Measurements from ENCODE around the gene MCCC1.
"Not testable (repeated sequence)": the region's sequence is repeated elsewhere in the genome, so short reads cannot be mapped to it uniquely, and the experiment has no call there.

MCCC1 gene

DNA sequence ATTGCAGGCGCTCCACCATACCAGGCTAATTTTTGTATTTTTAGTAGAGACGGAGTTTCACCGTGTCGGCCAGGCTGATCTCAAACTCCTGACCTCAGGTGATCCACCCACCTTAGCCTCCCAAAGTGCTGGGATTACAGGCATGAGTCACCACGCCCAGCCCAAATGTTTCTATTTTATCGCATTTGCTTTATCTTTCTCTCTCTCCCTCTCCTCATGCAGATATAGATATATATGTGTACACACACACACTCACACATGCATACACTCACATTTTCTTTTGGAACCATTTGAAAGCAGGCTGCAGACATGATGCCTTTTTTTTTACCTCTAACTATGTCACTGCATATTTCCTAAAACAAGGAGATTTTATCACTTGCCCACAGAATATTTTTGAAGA, 7.3 kb upstream of the MCCC1 start:
- in situ Hi-C loops (cut with MboI; ENCODE audit: low sequenced_read_pairs): no loop called here

DNA sequence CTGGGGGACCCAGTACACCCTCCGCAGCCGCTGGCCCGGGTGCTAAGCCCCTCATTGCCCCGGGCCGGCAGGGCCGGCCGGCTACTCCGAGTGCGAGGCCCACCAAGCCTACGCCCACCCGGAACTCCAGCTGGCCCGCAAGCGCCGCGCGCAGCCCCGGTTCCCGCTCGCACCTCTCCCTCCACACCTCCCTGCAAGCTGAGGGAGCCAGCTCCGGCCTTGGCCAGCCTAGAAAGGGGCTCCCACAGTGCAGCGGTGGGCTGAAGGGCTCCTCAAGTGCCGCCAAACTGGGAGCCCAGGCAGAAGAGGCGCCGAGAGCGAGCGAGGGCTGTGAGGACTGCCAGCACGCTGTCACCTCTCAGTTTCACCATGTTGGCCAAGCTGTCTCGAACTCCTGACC, 4.7 kb upstream of the MCCC1 start:
- in situ Hi-C loops (cut with MboI; ENCODE audit: low sequenced_read_pairs): not testable (repeated sequence)

DNA sequence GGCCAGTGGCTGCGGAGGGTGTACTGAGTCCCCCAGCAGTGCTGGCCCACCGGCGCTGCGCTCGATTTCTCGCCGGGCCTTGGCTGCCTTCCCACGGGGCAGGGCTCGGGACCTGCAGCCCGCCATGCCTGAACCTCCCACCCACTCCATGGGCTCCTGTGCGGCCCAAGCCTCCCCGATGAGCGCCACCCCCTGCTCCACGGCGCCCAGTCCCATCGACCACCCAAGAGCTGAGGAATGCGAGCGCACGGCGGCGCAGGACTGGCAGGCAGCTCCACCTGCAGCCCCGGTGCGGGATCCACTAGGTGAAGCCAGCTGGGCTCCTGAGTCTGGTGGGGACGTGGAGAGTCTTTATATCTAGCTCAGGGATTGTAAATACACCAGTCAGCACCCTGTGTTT, 1.7 kb upstream of the MCCC1 start:
- in situ Hi-C loops (cut with MboI; ENCODE audit: low sequenced_read_pairs): not testable (repeated sequence)

DNA sequence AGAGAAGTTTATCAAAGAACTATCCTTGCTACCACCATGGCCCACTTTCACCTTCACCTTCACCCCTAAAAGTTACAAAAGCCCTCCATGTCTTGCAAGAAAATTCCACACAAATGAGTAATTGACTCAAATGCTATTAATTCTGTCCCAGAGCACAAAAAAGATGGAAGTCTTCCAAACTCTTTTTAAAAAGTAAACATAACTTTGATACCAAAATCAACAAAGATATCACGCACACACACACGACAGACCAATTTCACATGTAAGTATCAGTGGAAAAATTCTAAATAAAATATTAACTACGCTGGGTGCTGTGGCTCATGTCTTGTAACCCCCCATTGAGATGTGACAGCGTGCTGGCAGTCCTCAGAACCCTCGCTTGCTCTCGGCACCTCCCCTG, 1.1 kb upstream of the MCCC1 start:
- in situ Hi-C loops (cut with MboI; ENCODE audit: low sequenced_read_pairs): no loop called here

DNA sequence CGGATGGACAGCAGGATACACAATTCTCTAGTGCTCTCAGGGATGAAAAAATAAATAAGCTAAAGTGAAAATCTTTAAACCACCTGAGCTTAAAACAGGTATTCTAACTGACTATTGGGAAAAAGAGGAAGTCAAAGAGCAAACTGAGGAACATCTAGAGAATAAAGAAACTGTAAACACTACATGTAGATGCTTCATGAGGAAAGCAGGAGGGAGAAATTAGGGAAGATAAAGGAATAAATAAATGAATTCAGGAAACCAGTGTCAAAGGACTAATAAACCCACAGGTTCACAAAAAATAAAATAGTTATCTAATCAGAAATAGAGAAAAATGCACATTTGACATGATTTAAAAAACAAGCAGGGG, 525 bp upstream of the MCCC1 start:
- in situ Hi-C loops (cut with MboI; ENCODE audit: low sequenced_read_pairs): no loop called here

DNA sequence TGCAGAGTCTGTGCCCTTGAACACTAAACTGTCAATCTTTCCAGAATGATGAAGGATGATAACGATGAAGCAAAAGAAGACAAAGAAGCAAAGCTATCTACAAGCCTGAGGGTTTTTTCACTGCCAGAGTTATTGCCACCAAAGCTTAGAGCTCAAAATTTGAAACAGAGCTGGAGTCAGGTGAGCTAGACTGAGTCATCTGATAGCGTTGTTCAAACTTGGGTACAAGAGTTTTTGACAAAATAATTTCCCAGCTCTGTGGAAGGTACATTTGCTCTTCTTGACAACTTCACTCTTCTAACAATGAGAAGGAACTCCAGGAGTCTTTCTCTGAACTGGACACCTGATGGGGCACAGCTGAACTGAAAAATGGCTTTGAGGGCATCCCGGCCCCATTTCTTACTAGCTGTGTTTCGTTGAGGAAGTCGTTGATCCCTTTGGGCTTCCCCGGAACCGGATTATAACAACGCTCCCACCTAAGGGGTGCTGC, 715 bp downstream of the MCCC1 start:
- in situ Hi-C loops (cut with MboI; ENCODE audit: low sequenced_read_pairs): no loop called here

DNA sequence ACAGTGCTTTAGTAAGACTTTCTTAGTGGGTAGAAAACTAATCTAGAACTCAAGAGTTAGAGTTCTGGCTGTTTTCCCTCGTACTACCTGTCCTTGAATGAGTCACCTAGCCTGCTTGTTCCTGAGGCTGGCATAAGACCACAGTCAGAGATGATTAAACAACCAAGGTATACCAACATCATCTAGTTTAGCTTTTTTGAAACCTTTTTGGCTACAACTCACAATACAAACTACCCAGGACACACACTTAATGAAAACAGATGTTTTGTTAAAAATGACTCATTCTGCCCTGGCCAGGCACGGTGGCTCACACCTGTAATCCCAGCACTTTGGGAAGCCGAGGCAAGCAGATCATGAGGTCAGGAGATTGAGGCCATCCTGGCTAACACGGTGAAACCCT, 4.6 kb downstream of the MCCC1 start:
- in situ Hi-C loops (cut with MboI; ENCODE audit: low sequenced_read_pairs): no loop called here

DNA sequence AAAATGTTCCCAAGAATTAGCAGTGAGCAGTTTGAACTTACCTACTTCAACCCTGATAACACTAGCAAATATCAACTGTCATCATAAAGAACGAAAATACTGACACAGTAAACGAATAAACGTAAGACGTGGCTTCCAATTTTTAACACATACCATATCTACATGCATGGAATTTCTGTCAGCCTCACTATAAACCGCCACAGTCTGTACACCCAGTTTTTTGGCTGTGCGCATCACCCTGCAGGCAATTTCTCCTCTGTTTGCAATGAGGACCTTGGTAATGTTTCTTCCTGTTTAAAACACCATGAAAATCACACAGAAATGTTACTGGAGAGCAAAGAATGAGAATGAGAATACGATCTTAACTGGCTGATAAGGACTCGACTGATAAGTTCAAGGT, 7.0 kb downstream of the MCCC1 start:
- in situ Hi-C loops (cut with MboI; ENCODE audit: low sequenced_read_pairs): no loop called here

DNA sequence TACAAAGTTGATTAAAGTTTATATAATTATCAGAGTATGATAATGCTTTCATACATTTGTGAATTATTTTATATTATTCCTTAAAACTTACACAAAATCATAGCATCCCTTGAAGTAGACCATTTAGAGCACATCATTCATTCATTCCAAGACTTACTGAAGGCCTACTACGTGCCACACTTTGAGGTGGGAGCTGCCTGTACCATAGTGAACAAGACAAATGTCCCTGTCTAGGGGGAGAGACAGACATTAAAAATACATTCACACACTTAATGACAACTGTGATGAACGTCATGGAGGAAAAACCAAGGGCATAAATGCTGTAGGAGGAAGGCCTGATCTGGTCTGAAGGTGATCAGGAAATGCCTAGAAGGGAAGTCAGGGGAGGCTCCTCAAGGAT, 12.1 kb downstream of the MCCC1 start:
- in situ Hi-C loops (cut with MboI; ENCODE audit: low sequenced_read_pairs): no loop called here

DNA sequence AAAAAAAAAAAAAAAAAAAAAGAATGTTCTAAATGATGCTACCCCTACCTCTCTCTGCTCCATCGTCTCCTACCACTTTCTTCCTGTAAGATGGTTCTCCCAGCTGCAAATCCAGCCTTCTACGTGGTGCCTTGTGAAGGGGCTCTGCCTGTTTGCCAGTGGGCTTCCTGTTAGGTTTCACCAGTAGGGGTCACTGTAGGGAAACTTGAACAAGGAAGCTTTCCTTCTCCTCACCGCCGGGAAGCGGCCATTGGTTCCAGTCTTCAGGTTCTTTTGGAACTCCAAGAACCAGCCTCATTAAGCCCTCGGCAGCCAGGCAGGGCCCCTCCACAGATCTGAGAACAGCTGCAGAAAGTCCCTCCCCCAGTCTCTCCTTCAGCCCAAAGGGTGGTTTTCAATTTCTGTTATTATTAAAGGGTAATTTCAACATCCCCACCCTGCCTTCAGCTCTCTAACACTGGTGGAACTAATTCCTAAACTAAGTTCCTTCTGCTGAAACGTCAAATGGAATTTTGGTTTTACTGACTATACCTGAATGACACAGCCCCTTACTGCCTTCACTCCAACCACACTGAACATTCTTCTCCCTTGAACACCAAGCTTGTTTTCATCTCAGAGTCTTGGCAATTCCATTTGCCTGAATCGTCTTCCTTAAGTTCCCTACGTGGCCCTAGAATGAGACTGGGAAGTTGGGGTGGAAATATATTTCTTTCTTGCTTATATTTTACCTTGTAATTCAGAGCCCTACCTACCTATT, 13.5 kb downstream of the MCCC1 start:
- in situ Hi-C loops (cut with MboI; ENCODE audit: low sequenced_read_pairs): no loop called here

DNA sequence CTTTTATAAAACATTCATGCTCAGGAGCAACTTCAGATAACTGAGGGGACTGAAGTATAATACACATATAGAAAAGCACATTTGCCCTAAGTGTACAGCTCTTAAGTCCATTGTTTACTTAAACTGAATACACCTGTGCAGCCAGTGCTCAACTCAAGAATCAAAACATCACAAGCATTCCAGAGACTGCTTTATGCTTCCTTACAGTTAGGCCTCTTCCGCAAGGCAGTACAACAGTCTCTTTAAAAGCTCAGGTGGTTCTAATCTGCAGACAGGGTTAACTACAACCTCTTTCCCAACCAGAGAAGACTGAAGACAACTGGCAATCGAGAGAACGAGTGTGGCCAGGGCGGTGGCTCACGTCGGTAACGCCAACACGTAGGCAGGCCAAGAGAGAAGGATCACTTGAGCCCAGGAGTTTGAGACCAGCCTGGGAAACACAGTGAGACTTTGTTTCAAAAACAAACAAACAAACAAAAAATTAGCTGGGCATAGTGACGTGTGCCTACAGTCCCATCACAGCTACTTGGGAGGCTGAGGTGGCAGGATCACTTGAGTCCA, 16.9 kb downstream of the MCCC1 start:
- in situ Hi-C loops (cut with MboI; ENCODE audit: low sequenced_read_pairs): no loop called here

DNA sequence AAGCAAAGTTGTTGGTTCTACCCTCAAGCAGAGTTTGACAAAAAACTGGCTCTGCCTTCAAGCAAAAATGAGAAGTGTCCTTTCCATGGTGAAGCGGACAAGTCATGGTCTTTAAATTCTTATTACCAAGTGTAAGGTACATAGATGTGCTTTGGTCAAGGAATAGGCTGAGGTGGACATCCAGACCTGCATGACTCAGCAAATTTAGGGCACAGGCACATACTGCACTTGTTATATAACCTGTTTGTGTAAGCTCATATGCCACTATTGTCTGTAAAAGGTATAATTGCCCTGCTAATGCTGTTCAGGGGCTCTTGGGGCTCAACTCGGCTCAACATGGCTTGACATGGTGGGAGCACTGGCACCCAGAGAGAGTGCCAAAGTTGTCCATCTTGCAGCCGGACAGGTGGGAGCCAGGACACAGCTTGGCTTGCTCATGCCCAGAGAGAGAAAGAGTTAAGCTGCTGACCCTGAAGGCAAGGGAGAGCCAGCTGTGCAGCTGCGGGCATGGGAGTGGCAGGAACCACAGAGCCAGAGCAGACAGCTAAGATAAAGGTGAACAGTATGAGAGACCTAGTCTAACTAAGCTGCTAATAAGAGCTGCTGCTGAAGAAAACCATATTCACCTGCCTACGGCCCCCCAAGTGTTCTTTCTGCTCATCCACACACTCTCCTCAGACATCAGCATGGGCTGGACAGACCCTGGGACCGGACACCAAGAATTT, 17.7 kb downstream of the MCCC1 start:
- in situ Hi-C loops (cut with MboI; ENCODE audit: low sequenced_read_pairs): no loop called here

DNA sequence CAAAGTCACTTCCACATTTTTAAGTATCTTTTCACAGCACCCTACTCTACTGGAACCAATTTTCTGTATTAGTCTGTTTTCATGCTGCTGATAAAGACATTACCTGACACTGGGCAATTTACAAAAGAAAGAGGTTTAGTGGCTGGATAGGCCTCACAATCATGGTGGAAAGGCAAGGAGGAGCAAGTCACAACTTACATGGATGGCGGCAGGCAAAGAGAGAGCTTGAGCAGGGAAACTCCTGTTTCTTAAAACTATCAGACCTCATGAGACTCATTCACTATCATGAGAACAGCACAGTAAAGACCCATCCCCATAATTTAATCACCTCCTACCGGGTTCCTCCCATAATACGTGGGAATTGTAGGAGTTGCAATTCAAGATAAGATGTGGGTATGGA, 18.7 kb downstream of the MCCC1 start:
- in situ Hi-C loops (cut with MboI; ENCODE audit: low sequenced_read_pairs): no loop called here

DNA sequence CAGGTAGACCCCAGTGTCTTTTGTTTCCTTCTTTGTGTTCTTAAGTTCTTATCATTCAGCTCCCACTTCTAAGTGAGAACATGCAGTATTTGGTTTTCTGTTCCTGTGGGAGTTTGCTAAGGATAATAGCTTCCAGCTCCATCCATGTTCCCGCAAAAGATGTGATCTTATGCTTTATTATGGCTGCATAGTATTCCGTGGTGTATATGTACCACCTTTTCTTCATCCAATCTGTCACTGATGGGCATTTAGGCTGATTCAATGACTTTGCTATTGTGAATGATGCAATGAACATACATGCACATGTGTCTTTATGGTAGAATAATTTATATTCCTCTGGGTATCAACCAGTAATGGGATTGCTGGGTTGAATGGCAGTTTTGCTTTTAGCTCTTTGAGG, 24.4 kb downstream of the MCCC1 start:
- in situ Hi-C loops (cut with MboI; ENCODE audit: low sequenced_read_pairs): no loop called here

DNA sequence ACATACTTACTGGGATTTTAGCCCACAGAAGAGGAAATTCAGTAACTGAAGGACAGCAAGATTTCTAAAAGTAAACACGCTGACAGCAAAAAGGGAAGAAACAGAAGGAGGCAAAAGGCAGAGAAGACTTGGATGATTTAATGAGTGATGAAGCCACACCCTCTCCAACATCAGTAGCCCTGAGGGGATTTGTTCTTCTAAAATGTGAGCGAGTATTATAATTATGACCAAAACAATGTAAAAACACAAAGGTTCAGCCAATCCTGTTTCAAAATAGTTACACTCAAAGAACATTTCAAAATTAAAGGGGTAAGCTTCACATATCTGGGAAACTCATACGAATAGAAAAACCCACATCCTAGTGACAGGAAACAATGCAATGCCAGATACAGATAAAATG, 25.0 kb downstream of the MCCC1 start:
- in situ Hi-C loops (cut with MboI; ENCODE audit: low sequenced_read_pairs): no loop called here

DNA sequence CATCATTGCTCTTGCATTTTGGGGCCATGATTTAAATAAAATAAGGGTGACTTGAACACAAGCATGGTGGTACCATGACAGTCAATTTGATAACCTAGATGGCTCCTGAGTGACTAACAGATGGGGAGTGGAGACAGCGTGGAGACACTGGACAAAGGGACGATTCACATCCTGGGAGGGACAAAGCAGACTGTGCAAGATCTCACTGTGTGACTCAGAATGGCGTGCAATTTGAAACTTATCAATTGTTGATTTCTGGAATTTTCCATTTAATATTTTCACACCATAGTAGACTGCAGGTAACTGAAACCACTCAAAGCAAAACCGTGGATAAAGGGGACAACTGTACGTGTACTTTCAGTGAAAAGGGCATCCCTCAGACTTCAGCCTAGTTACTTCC, 25.5 kb downstream of the MCCC1 start:
- in situ Hi-C loops (cut with MboI; ENCODE audit: low sequenced_read_pairs): no loop called here

DNA sequence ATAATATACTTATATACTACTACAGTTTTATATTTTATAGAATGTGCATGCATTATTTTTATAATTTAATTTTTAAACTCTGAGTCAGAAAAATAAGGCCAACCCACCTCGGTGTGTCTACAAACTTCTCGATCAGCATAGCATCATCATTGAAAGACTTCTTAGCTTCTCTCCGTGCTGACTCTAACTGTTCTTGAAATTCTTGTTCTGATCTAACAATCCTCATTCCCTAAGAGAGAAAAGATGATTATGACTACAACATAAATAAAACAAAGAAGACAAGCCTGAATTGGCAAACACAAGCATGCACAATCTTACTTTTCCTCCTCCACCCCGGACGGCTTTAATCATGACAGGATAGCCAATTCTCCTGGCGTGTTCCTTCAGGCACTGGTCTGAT, 28.4 kb downstream of the MCCC1 start:
- in situ Hi-C loops (cut with MboI; ENCODE audit: low sequenced_read_pairs): no loop called here

DNA sequence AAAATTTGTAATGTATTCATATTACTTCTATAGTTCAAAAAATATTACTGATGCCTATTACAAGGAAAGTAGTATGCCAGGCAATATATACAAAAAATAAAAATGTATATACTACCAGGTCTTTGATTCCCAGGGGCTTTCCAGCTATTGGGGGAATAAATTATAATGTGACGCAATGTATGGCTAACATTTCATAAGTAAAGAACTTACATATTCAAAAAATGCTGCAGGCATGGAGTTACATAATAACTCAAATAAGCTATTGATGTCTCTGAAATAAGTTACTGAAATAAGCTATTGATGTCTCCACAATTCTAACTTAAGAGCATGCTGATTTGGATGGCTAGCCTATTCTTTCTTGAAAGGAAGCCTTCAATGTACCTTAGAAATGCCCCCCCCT, 30.2 kb downstream of the MCCC1 start:
- in situ Hi-C loops (cut with MboI; ENCODE audit: low sequenced_read_pairs): no loop called here

DNA sequence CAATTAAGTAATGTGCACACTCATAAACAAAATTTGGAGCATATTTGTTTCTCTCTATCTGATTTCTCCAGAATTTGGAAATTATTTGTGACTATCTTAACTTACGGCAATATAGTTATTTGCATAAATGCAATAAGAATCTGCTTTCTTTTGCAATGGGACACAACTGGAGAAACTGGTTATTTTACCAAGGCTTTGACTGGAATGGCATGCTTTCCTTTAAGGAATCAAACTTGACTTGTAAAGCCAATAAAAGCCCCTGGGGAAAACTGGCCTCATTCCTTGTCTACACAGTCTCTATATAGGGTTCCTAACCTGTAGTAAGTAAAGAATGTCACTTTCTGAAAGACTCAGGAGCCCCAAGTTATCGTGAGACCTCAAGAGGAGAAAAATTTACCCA, 32.4 kb downstream of the MCCC1 start:
- in situ Hi-C loops (cut with MboI; ENCODE audit: low sequenced_read_pairs): not testable (repeated sequence)

DNA sequence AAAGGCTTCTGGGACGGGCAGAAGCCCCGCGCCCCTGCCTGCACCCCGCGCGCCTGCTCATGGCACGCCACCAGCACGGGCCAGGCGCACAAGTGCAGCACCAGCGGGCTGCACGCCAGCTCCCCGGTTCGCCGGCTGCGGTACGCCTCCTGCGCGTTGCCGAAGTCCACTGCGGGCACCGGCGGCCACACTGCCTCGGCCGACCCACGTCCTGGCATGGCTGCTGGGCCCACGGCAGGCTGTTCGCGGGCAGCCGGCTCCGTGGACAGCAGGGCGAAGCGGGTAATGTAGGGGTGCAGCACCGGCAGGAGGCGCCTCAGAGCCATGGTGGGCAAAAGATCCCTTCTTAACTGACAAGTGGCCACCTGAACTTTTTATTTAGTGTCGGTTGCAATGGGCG, 34.8 kb downstream of the MCCC1 start:
- in situ Hi-C loops (cut with MboI; ENCODE audit: low sequenced_read_pairs): no loop called here

DNA sequence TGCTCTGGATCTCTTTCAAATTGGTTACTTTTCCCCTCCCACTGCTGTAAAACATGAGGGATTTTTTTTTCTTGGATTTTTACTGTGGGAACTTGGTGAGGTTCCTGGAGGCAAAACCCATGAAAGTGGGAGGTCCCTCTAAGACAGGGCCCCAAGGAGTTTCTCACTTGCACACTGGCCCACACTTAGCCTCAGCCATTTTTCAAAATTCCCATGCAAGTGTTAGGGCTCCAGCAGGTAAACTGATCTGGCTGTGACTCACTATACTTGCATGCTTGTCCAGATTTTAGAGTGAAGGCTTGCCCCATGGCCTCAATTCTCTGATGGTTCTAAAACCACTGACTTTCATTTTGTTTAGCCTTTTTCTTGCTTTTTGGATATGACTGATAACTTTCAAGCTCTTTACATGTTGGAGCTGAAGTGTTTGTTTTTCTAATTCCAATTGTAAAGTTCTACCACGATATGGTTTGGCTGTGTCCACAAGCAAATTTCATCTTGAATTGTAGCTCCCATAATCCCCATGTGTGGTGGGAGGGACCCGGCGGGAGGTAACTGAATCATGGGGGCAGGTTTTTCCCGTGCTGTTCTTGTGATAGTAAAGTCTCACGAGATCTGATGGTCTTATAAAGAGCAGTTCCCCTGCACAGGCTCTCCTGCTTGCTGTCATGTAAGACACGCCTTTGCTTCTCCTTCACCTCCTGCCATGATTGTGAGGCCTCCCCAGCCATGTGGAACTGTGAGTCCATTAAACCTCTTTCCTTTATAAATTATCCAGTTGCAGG, 37.7 kb downstream of the MCCC1 start:
- in situ Hi-C loops (cut with MboI; ENCODE audit: low sequenced_read_pairs): no loop called here

DNA sequence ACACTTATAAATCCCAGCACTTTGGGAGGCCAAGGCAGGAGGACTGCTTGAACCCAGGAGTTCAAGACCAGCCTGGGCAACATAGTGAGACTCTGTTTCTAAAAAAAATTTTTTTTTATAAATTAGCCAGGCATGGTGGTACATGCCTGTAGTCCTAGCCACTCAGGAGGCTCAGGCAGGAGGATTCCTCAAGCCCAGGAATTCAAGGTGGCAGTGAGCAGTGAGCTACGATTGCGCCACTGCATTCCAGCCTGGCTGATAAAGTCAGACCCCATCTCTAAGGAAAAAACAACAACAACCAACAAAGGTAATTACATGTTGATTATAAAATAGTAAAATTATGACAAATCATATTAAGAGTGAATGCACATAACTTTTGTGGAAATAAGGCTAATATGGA, 40.9 kb downstream of the MCCC1 start:
- in situ Hi-C loops (cut with MboI; ENCODE audit: low sequenced_read_pairs): no loop called here
